NCI-H128 (cell line): Measurements from ENCODE around the gene CDC27.
"Not testable (repeated sequence)": the region's sequence is repeated elsewhere in the genome, so short reads cannot be mapped to it uniquely, and the experiment has no call there.

Experiments used
- DNase-seq: peaks from one replicate; lab custom pipeline; 2025; ENCODE audit not compliant: unreplicated experiment; lab: John Stamatoyannopoulos, UW

CDC27 gene

GRCh38 chr17:47145351-47145750 lies 43.7 kb downstream of the CDC27 start:
- DNase-seq, result no peak

GRCh38 chr17:47135235-47135634 lies 53.9 kb downstream of the CDC27 start:
- DNase-seq, result no peak

GRCh38 chr17:47134354-47134753 lies 54.7 kb downstream of the CDC27 start:
- DNase-seq, result not testable (repeated sequence)

- no peak for DNase-seq
These were observed 57.3 kb downstream of the CDC27 start for GRCh38 chr17:47131761-47132160.

GRCh38 chr17:47126835-47127234 lies 62.3 kb downstream of the CDC27 start:
- DNase-seq, result not testable (repeated sequence)

GRCh38 chr17:47123262-47123661 lies 65.8 kb downstream of the CDC27 start:
- DNase-seq, result not testable (repeated sequence)

GRCh38 chr17:47120521-47121095 lies 68.5 kb downstream of the CDC27 start:
- no peak for DNase-seq

- DNase-seq, result no peak
These were observed 69.2 kb downstream of the CDC27 start for GRCh38 chr17:47119746-47120520.

GRCh38 chr17:47117386-47117785 lies 71.7 kb downstream of the CDC27 start:
- no peak for DNase-seq

GRCh38 chr17:47106130-47106529 lies 83.0 kb downstream of the CDC27 start:
- no peak for DNase-seq

GRCh38 chr17:47105246-47105645 lies 83.8 kb downstream of the CDC27 start:
- not testable (repeated sequence) for DNase-seq

GRCh38 chr17:47102914-47103313 lies 86.2 kb downstream of the CDC27 start:
- no peak for DNase-seq

GRCh38 chr17:47099987-47100711 lies 88.9 kb downstream of the CDC27 start:
- peak; percentile 80 for DNase-seq

GRCh38 chr17:47099451-47099986 lies 89.6 kb downstream of the CDC27 start:
- no peak for DNase-seq

GRCh38 chr17:47096343-47096742 lies 92.8 kb downstream of the CDC27 start:
- no peak for DNase-seq

GRCh38 chr17:47095268-47095667 lies 93.8 kb downstream of the CDC27 start:
- DNase-seq, result no peak

GRCh38 chr17:47087093-47087492 lies 102.0 kb downstream of the CDC27 start:
- no peak for DNase-seq

GRCh38 chr17:47085736-47086135 lies 103.4 kb downstream of the CDC27 start:
- no peak for DNase-seq

- DNase-seq, result no peak
These were observed 110.3 kb downstream of the CDC27 start for GRCh38 chr17:47078801-47079200.

GRCh38 chr17:47077576-47077975 lies 111.5 kb downstream of the CDC27 start:
- no peak for DNase-seq

- no peak for DNase-seq
These were observed 112.9 kb downstream of the CDC27 start for GRCh38 chr17:47076171-47076570.

- DNase-seq, result not testable (repeated sequence)
These were observed 114.7 kb downstream of the CDC27 start for GRCh38 chr17:47074361-47074760.
